Activated CD4-positive, alpha-beta T cell treated with anti-CD3 and anti-CD28 coated beads, Interleukin-2, amount 50 U/mL, for 16 hours (primary cell): Measurements from ENCODE around the gene VEZT.
"Not testable (repeated sequence)": the region's sequence is repeated elsewhere in the genome, so short reads cannot be mapped to it uniquely, and the experiment has no call there.

Source experiments
- DNase-seq: peaks from one replicate; pipeline ENCODE4 v3.0.0-alpha.2; 2020

VEZT gene

GRCh38 chr12:95321516-95322246 lies 104.1 kb downstream of the VEZT start:
- DNase-seq, result no peak

GRCh38 chr12:95322326-95322725 lies 104.7 kb downstream of the VEZT start:
- DNase-seq, result no peak

GRCh38 chr12:95323212-95323611 lies 105.6 kb downstream of the VEZT start:
- no peak for DNase-seq

- DNase-seq, result not testable (repeated sequence)
These were observed 106.6 kb downstream of the VEZT start for GRCh38 chr12:95324246-95324645.

GRCh38 chr12:95325501-95325900 lies 107.9 kb downstream of the VEZT start:
- DNase-seq, result no peak

- no peak for DNase-seq
These were observed 108.8 kb downstream of the VEZT start for GRCh38 chr12:95326445-95326844.

- no peak for DNase-seq
These were observed 109.2 kb downstream of the VEZT start for GRCh38 chr12:95326855-95327254.

GRCh38 chr12:95328708-95329107 lies 111.1 kb downstream of the VEZT start:
- DNase-seq, result no peak

- no peak for DNase-seq
These were observed 118.3 kb downstream of the VEZT start for GRCh38 chr12:95335948-95336347.

GRCh38 chr12:95336387-95337067 lies 118.9 kb downstream of the VEZT start:
- DNase-seq, result no peak

- no peak for DNase-seq
These were observed 119.5 kb downstream of the VEZT start for GRCh38 chr12:95337146-95337545.

GRCh38 chr12:95339086-95339788 lies 121.6 kb downstream of the VEZT start:
- DNase-seq, result no peak

- DNase-seq, result no peak
These were observed 124.4 kb downstream of the VEZT start for GRCh38 chr12:95342008-95342407.

GRCh38 chr12:95343461-95344230 lies 126.0 kb downstream of the VEZT start:
- DNase-seq, result no peak

- DNase-seq, result no peak
These were observed 131.7 kb downstream of the VEZT start for GRCh38 chr12:95349291-95349690.

- no peak for DNase-seq
These were observed 134.1 kb downstream of the VEZT start for GRCh38 chr12:95351748-95352147.
